DND-41 (cell line): Measurements from ENCODE around the gene UBE3A.

Source experiments
- CTCF ChIP-seq: IDR thresholded peaks from 2 replicates; pipeline ENCODE4 v1.5.1; 2012; ENCODE audit warnings: borderline replicate concordance, low read length, moderate library complexity, mild to moderate bottlenecking; ENCODE audit not compliant: poor library complexity, severe bottlenecking; ENCODE audit errors: extremely low read depth
- EZH2 ChIP-seq: IDR thresholded peaks from 3 replicates; pipeline ENCODE4 v1.6.1; 2012; ENCODE audit warnings: borderline replicate concordance, low read depth, mild to moderate bottlenecking, moderate library complexity, low read length, inconsistent platforms; ENCODE audit not compliant: severe bottlenecking

DNA sequence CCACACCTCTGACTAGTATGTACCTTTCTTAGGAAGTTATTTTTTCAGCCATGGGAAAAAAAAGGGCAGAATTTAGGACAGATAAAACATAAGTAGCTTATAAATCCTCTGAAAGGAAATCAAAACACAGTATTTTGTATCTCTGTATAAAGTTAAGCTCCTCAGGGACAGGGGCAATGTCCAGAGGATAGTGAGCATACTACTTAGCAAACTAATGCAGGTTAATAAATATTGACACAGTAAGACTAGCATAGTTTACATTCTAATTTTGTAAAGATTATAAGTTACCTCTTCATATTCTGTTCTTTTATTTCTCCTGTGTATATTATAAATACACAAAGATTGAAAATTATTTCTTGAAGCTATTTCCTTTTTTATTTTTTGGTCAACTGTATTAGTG lies 2.1 kb downstream of the UBE3A start:
- TF ChIP-seq EZH2 (no peak), CTCF (no peak)
